Prostate gland (tissue), 2 donors: ENCODE results near the gene CACNA1H.
"Not testable (repeated sequence)": the region's sequence is repeated elsewhere in the genome, so short reads cannot be mapped to it uniquely, and the experiment has no call there.

Source experiments
- CTCF ChIP-seq, 4 experiments: fragments of 200-600 bp in 2 of 4; fragments of 450-650 bp in 2 of 4; sonication (generic) in 2 of 4; IDR thresholded peaks; 1 replicate in 3 of 4; 2 replicates in 1 of 4; pipeline ENCODE4 v1.5.1; 2016 to 2019; ENCODE audit warnings: antibody characterized with exemption in 4 of 4, mild to moderate bottlenecking in 2 of 4, moderate library complexity in 2 of 4
- POLR2A ChIP-seq: fragments of 450-650 bp; IDR thresholded peaks from one replicate; pipeline ENCODE4 v1.6.1; 2016; ENCODE audit warnings: antibody characterized with exemption, mild to moderate bottlenecking
- POLR2AphosphoS5 ChIP-seq: sonication (generic); formaldehyde crosslinking; IDR thresholded peaks from one replicate; pipeline ENCODE4 v1.6.1; 2017; ENCODE audit warnings: antibody characterized with exemption

DNA sequence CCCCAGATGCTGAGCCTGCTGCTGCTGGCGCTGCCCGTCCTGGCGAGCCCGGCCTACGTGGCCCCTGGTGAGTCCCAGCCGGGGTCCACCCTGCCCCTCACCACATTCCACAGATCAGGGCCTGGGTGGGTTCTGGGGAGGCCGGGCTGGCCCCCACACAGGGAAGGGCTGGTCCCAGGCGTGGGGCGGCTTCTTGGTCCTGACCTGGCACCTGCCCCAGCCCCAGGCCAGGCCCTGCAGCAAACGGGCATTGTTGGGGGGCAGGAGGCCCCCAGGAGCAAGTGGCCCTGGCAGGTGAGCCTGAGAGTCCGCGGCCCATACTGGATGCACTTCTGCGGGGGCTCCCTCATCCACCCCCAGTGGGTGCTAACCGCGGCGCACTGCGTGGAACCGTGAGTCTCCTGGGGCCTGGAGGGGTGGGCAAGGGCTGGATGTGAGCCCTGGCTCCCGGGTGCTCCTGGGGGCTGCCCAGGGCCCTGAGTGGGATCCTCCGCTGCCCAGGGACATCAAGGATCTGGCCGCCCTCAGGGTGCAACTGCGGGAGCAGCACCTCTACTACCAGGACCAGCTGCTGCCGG, 103.5 kb downstream of the CACNA1H start:
- TF ChIP-seq CTCF (IDR thresholded peaks at IDR 0.05); POLR2AphosphoS5; POLR2A: not testable (repeated sequence)
